IPS-20b (cell line): ENCODE data around the gene LMAN1L.
A peak's percentile ranks its signal among the peaks of the same experiment; 100 is the strongest.

Source experiments
- H3K27ac ChIP-seq: one replicate; pipeline ENCODE4 v1.5.1; 2013; ENCODE audit warnings: low read length
- H3K27me3 ChIP-seq: 2 replicates; pipeline ENCODE4 v1.6.1; 2013; ENCODE audit warnings: mild to moderate bottlenecking, low read length, inconsistent platforms; ENCODE audit not compliant: insufficient read depth
- H3K36me3 ChIP-seq: 2 replicates; pipeline ENCODE4 v1.6.1; 2013; ENCODE audit warnings: low read depth, mild to moderate bottlenecking, inconsistent platforms, low read length, moderate library complexity; ENCODE audit not compliant: insufficient read depth
- H3K4me1 ChIP-seq: 2 replicates; pipeline ENCODE4 v1.6.1; 2013; ENCODE audit warnings: mild to moderate bottlenecking, control low read depth, inconsistent platforms, low read length, moderate library complexity; ENCODE audit not compliant: insufficient read depth
- H3K4me3 ChIP-seq: 2 replicates; pipeline ENCODE4 v1.5.1; 2013; ENCODE audit warnings: mild to moderate bottlenecking, low read length, inconsistent platforms
- H3K9ac ChIP-seq: 2 replicates; pipeline ENCODE4 v1.6.1; 2013; ENCODE audit warnings: low read depth, mild to moderate bottlenecking, inconsistent platforms, low read length, moderate library complexity
- H3K9me3 ChIP-seq: 2 replicates; pipeline ENCODE4 v1.6.1; 2013; ENCODE audit warnings: mild to moderate bottlenecking, low read depth, low read length, inconsistent platforms; ENCODE audit not compliant: insufficient read depth

LMAN1L gene

GRCh38 chr15:74812533-74812932 lies at the start of gene LMAN1L:
TSS of gene LMAN1L (plus strand) at chr15:74812835. CDS start at chr15:74812855, 20 bp downstream.
- Histone ChIP-seq H3K27me3 (no peaks in the 10 kb centered on the region), H3K4me3 (no peak within 1 kb of the TSS), H3K27ac (no peak within 1 kb of the TSS)

GRCh38 chr15:74763416-74763815 lies 49.2 kb upstream of the LMAN1L start:
- no peak overlapping the region for H3K9ac ChIP-seq
- H3K36me3 ChIP-seq: no peaks in the 10 kb centered on the region
- H3K4me1 ChIP-seq: no peaks in the 10 kb centered on the region
- no peaks in the 10 kb centered on the region for H3K27me3 ChIP-seq
- no peaks in the 10 kb centered on the region for H3K9me3 ChIP-seq
- no peak overlapping the region for H3K4me3 ChIP-seq
- no peak overlapping the region for H3K27ac ChIP-seq

More at GRCh38 chr15:74812533-74812932, at the start of gene LMAN1L:
- Histone ChIP-seq H3K9ac (no peak within 1 kb of the TSS), H3K4me1 (peaks cover 6% of the 10 kb centered on the region; the same call in 1 of the 2 replicates), H3K36me3 (no peaks in the 10 kb centered on the region), H3K9me3 (no peaks in the 10 kb centered on the region)

GRCh38 chr15:74767167-74768098 lies 45.2 kb upstream of the LMAN1L start:
- Histone ChIP-seq H3K27ac (no peak overlapping the region), H3K9ac (no peak overlapping the region), H3K36me3 (no peaks in the 10 kb centered on the region), H3K27me3 (peaks cover 13% of the 10 kb centered on the region; the same call in 1 of the 2 replicates), H3K9me3 (no peaks in the 10 kb centered on the region), H3K4me1 (no peaks in the 10 kb centered on the region), H3K4me3 (no peak overlapping the region)

GRCh38 chr15:74768099-74768770 lies 44.4 kb upstream of the LMAN1L start:
- Histone ChIP-seq H3K4me1 (no peaks in the 10 kb centered on the region; the same call in 1 of the 2 replicates), H3K27ac (no peak overlapping the region), H3K4me3 (peak overlapping the region; percentile 53; the same call in 1 of the 2 replicates), H3K9ac (no peak overlapping the region), H3K9me3 (no peaks in the 10 kb centered on the region), H3K27me3 (peaks cover 13% of the 10 kb centered on the region; the same call in 1 of the 2 replicates), H3K36me3 (no peaks in the 10 kb centered on the region)

- Histone ChIP-seq H3K27ac (no peak overlapping the region), H3K4me1 (peaks cover 5% of the 10 kb centered on the region), H3K4me3 (peak overlapping the region; percentile 53; the same call in 1 of the 2 replicates), H3K9ac (no peak overlapping the region), H3K9me3 (no peaks in the 10 kb centered on the region), H3K27me3 (peaks cover 13% of the 10 kb centered on the region; the same call in 1 of the 2 replicates), H3K36me3 (no peaks in the 10 kb centered on the region)
Observed at GRCh38 chr15:74768771-74769342, 43.8 kb upstream of the LMAN1L start.

GRCh38 chr15:74769463-74770025 lies 43.1 kb upstream of the LMAN1L start:
- Histone ChIP-seq H3K36me3 (no peaks in the 10 kb centered on the region), H3K9ac (no peak overlapping the region), H3K9me3 (no peaks in the 10 kb centered on the region), H3K27ac (no peak overlapping the region), H3K4me1 (peaks cover 5% of the 10 kb centered on the region), H3K27me3 (peaks cover 13% of the 10 kb centered on the region; the same call in 1 of the 2 replicates), H3K4me3 (no peak overlapping the region)

GRCh38 chr15:74770211-74770903 lies 42.3 kb upstream of the LMAN1L start:
- no peak overlapping the region for H3K4me3 ChIP-seq
- H3K27me3 ChIP-seq: peaks cover 13% of the 10 kb centered on the region; the same call in 1 of the 2 replicates
- H3K4me1 ChIP-seq: peaks cover 5% of the 10 kb centered on the region
- no peaks in the 10 kb centered on the region for H3K9me3 ChIP-seq
- no peak overlapping the region for H3K27ac ChIP-seq
- no peak overlapping the region for H3K9ac ChIP-seq
- no peaks in the 10 kb centered on the region for H3K36me3 ChIP-seq

- H3K27ac ChIP-seq: no peak overlapping the region
- peaks cover 8% of the 10 kb centered on the region for H3K4me1 ChIP-seq
- H3K9ac ChIP-seq: no peak overlapping the region
- peaks cover 13% of the 10 kb centered on the region; the same call in 1 of the 2 replicates for H3K27me3 ChIP-seq
- no peaks in the 10 kb centered on the region for H3K9me3 ChIP-seq
- no peak overlapping the region for H3K4me3 ChIP-seq
- no peaks in the 10 kb centered on the region for H3K36me3 ChIP-seq
Observed at GRCh38 chr15:74773329-74773728, 39.3 kb upstream of the LMAN1L start.

- H3K36me3 ChIP-seq: no peaks in the 10 kb centered on the region
- peaks cover 8% of the 10 kb centered on the region for H3K4me1 ChIP-seq
- H3K9ac ChIP-seq: no peak overlapping the region
- no peaks in the 10 kb centered on the region for H3K9me3 ChIP-seq
- H3K27me3 ChIP-seq: peaks cover 13% of the 10 kb centered on the region; the same call in 1 of the 2 replicates
- H3K27ac ChIP-seq: no peak overlapping the region
- no peak overlapping the region for H3K4me3 ChIP-seq
Observed at GRCh38 chr15:74773731-74774252, 38.8 kb upstream of the LMAN1L start.

GRCh38 chr15:74775132-74775562 lies 37.5 kb upstream of the LMAN1L start:
- Histone ChIP-seq H3K36me3 (no peaks in the 10 kb centered on the region), H3K27ac (no peak overlapping the region), H3K4me1 (peaks cover 8% of the 10 kb centered on the region), H3K27me3 (peaks cover 9% of the 10 kb centered on the region), H3K4me3 (no peak overlapping the region), H3K9ac (no peak overlapping the region), H3K9me3 (no peaks in the 10 kb centered on the region)
